ENCODE data around the gene RTEL1.

Gene RTEL1

DNA sequence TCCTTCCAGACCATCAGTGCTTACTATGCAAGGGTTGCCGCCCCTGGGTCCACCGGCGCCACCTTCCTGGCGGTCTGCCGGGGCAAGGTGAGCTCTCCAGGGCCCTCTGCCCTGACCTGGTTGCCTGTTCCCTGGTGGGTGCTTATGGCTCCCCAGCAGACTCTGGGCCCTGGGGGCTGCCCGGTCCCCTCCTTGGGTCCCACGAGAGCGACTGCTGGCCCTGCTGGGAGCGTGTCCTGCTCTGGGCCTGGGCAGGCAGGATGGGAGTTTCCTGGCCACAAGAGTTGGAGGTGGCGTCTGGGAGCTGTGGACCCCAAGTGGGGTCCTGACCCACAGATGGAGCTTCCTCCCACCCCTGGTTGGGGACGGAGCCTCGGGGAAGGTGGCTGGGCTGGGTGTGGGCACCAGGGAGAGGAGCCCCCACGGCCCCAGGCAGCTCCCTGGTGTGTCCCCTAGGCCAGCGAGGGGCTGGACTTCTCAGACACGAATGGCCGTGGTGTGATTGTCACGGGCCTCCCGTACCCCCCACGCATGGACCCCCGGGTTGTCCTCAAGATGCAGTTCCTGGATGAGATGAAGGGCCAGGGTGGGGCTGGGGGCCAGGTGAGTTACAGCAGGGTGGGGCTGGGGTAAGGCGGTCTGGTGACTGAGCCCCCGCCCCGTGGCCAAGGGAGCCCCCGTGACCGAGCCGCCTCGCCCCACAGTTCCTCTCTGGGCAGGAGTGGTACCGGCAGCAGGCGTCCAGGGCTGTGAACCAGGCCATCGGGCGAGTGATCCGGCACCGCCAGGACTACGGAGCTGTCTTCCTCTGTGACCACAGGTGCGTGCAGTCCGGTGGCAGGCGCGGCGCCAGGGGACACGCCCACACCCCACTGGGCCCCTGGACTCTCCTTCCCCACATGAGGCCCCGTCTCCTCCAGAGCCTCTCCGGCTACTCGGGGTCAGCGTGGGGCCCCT lies 31.2 kb downstream of the RTEL1 start:
- DNase-seq (ENCODE audit: low spot score) = no peak

DNA sequence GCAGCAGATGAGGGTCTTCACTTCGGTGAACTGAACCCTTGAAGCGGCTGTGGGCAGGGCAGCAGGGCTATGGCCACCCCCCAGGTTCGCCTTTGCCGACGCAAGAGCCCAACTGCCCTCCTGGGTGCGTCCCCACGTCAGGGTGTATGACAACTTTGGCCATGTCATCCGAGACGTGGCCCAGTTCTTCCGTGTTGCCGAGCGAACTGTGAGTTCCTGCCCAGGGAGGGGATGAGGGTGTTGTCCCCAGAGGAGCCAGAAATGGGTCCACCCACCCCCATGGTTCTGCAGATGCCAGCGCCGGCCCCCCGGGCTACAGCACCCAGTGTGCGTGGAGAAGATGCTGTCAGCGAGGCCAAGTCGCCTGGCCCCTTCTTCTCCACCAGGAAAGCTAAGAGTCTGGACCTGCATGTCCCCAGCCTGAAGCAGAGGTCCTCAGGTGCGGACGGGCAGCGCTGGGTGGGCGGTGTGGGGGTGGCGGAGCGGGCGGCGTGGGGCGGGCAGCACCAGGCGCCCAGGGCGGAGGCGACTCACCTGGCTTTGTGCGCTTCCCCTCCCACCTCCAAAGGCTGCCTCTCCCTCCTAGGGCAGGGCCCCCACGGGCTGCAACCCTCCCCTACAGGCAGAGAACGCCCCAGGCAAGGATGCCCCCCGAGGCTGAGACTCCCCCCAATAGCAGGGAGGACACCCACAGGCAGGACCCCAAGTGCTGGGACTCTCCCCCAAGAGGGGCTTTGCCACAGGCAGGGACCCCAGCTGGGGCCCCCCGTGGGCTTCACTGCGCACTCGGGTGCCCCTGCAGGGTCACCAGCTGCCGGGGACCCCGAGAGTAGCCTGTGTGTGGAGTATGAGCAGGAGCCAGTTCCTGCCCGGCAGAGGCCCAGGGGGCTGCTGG lies 32.1 kb downstream of the RTEL1 start:
- DNase-seq (ENCODE audit: low spot score) = no peak

DNA sequence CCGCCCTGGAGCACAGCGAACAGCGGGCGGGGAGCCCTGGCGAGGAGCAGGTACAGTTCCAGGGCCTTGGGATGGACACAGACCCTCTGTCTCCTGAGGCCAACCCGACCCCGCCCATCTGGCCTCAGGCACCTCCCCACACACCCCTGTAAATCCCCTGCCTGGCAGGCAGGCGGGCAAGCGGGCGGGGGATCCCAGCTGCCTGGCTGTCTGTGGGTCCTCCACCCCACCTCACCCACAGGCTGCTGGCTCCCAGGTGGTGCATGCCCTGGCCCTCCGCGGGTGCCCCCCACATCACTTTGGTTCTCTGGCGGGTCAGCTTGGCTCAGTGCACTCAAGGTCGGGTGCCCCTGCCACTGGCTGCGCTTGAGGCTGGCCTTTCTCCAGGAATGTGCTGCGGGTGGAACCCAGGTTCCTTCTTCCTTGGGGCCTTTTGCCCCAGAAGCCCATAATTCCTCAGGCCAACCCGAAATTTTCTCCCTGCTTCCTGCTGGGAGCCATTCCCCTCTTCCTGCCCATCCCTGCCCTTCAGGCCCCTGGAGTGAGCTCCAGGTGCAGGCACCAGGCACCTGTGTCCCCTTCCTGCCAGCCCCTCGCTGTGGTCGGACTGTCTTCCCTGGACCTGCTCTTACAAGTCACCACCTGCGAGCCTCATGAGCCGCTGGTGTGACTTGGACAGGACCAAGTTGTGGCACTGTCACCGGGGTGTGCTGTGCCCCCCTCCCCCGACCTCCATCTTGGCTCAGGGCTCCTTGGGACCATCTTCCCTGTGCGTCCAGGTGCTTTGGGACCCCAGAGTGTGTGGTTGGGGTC lies 33.0 kb downstream of the RTEL1 start:
- no peak for DNase-seq (ENCODE audit: low spot score)

DNA sequence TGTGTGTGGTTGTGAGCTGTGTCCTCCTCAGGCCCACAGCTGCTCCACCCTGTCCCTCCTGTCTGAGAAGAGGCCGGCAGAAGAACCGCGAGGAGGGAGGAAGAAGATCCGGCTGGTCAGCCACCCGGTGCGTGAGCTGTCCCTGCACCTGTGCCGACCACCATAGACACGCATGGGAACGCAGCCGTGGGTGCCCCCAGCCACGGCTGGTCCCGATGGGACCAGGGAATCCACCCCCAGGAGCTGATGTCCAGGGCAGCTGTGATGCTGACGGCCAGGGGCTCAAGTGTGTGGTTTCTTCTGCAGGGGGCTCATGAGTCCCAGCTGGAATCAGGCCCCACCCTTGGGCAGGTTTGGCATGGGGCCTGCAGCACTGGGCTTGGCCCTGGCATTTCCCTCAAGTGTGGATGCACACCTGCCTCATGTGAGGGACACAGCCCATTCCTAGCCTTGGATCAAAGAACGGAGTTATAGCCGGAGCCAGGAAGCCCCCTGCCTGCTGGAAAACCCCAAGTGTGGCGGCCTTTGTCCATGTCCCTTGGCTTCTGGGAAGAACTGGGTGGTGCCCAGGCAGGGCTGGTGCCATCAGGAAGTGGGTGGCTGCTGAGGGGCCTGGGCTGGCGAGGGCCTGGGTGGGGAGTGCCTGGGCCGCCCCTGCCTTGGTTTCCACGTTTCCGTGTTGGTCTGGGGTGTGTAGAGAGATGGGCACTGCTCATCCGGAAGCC lies 33.8 kb downstream of the RTEL1 start:
- DNase-seq (ENCODE audit: low spot score) = no peak

DNA sequence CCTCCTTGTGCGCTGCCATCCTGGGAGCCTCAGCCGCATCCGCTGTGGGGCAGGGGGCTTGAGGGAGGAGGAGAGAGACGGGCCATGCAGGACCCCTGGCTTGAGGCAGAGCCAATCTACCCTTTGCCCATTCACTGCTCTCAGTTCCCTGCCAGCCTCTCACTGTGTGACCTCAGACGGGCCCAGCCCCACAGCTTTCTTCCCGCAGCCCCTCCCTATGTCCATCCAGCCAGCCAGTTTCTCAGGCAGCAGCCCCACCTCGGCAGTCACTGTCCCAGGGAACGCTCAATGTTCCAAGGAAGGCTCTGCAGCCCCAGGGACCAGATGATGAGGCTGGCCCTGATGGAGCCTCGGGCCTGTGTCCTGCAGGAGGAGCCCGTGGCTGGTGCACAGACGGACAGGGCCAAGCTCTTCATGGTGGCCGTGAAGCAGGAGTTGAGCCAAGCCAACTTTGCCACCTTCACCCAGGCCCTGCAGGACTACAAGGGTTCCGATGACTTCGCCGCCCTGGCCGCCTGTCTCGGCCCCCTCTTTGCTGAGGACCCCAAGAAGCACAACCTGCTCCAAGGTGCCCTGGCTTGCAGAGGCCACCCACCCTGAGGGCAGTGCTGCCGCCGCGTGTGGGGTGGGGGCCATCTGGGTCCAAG lies 34.4 kb downstream of the RTEL1 start:
- DNase-seq (ENCODE audit: low spot score) = no peak

DNA sequence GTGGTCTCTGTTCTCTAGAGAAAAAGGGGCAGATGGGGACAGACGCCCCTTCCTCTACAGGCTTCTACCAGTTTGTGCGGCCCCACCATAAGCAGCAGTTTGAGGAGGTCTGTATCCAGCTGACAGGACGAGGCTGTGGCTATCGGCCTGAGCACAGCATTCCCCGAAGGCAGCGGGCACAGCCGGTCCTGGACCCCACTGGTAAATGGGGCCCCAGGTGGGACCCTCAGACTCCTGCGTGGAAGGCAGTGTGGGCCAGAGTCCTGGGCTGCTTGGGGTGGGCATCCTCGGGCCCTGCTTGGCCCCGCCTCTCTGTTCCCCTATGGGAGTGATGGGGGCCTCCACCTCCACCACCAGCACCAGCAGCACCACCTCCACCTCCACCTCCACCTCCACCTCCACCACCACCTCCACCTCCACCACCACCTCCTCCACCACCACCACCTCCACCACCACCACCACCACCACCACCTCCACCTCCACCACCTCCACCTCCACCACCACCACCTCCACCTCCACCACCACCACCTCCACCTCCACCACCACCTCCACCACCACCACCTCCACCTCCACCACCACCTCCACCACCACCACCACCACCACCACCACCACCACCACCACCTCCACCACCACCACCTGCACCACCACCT lies 35.1 kb downstream of the RTEL1 start:
- no peak for DNase-seq (ENCODE audit: low spot score)

DNA sequence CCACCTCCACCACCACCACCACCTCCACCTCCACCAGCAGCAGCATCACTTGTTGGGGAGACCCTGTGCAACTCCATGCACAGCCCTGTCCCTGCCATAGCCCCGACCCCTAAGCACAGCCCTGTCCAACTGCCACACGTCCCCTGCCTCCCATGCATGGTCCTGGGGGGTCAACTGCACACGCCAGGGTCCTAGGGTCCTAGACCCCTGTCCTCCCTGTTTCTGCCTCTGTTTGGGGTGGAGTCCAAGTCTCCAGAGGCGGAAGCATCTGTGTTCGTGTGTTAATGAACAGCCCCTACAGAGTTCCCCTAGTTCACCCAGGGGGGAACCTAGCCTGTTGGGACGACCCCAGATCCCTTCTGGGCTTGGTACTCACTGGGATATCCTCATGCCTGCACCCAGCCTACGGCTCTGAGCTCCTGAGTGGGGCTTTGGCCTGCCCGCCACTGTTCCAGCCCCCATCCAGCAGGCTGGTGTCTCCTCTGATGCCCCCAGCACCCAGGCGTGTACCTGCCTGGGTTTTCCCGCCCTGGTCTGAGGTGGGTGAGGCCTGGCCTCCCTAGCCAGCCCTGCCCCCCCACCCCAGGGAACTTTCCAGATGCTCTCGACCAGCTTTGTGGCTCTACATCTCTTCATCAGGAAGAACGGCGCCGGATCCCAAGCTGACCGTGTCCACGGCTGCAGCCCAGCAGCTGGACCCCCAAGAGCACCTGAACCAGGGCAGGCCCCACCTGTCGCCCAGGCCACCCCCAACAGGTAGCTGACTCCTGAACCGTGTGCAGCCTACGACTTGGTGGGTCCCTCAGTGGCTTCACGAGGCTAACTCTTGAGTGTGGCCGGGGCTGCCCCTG lies 35.8 kb downstream of the RTEL1 start:
- DNase-seq (ENCODE audit: low spot score) = no peak

DNA sequence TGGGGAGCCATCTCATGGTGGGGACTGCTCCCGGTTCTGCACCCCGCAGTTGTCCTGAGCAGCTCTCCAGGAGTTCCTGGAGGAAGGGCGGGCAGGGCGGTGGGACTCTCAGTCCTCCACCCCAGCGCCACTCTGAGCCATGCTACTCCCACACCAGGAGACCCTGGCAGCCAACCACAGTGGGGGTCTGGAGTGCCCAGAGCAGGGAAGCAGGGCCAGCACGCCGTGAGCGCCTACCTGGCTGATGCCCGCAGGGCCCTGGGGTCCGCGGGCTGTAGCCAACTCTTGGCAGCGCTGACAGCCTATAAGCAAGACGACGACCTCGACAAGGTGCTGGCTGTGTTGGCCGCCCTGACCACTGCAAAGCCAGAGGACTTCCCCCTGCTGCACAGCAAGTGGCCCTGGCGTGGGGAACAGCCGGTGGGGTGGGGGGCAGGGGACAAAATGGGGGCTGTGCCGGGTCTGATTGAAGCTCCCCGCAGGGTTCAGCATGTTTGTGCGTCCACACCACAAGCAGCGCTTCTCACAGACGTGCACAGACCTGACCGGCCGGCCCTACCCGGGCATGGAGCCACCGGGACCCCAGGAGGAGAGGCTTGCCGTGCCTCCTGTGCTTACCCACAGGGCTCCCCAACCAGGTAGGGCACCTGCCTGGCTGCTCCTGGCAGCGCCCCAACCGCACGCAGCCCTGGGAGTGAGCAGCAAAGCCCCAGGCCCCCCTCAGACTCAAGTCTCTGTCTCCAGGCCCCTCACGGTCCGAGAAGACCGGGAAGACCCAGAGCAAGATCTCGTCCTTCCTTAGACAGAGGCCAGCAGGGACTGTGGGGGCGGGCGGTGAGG lies 36.7 kb downstream of the RTEL1 start:
- no peak for DNase-seq (ENCODE audit: low spot score)

DNA sequence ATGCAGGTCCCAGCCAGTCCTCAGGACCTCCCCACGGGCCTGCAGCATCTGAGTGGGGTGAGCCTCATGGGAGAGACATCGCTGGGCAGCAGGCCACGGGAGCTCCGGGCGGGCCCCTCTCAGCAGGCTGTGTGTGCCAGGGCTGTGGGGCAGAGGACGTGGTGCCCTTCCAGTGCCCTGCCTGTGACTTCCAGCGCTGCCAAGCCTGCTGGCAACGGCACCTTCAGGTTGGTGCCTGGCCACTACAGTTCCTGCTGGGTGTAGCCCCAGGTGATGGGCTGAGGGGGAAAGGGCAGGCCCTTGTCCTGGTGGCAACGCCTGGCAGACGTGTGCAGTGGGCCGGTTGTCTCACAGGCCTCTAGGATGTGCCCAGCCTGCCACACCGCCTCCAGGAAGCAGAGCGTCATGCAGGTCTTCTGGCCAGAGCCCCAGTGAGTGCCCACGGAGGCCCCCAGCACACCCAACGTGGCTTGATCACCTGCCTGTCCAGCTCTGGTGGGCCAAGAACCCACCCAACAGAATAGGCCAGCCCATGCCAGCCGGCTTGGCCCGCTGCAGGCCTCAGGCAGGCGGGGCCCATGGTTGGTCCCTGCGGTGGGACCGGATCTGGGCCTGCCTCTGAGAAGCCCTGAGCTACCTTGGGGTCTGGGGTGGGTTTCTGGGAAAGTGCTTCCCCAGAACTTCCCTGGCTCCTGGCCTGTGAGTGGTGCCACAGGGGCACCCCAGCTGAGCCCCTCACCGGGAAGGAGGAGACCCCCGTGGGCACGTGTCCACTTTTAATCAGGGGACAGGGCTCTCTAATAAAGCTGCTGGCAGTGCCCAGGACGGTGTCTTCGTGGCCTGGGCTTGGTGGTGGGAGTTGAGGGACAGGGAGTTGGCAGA lies 37.6 kb downstream of the RTEL1 start:
- no peak for DNase-seq (ENCODE audit: low spot score)

DNA sequence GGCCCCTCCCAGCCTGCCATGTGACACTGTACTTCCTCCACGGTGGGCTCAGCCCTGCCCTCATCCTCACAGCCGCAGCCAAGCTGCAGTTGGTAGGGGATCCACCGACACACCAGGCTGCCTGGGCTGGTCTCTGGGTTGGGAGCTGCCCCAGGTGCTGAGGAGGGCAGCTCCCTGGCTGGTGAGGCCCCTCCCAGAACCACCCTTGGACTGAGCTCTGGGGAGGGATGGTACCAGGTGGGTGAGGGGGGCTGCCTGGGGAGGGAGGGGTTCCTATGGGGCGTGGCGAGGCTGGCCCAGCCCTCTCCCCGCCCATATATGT lies 38.2 kb downstream of the RTEL1 start:
- DNase-seq (ENCODE audit: low spot score) = peak; percentile 13

DNA sequence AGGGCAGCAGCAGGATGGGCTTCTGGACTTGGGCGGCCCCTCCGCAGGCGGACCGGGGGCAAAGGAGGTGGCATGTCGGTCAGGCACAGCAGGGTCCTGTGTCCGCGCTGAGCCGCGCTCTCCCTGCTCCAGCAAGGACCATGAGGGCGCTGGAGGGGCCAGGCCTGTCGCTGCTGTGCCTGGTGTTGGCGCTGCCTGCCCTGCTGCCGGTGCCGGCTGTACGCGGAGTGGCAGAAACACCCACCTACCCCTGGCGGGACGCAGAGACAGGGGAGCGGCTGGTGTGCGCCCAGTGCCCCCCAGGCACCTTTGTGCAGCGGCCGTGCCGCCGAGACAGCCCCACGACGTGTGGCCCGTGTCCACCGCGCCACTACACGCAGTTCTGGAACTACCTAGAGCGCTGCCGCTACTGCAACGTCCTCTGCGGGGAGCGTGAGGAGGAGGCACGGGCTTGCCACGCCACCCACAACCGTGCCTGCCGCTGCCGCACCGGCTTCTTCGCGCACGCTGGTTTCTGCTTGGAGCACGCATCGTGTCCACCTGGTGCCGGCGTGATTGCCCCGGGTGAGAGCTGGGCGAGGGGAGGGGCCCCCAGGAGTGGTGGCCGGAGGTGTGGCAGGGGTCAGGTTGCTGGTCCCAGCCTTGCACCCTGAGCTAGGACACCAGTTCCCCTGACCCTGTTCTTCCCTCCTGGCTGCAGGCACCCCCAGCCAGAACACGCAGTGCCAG lies 38.7 kb downstream of the RTEL1 start, which contains the start of gene TNFRSF6B:
TSS of gene TNFRSF6B (plus strand) at position 25 of the 729 bp plus-strand sequence. CDS start at position 141, 116 bp downstream.
- DNase-seq (ENCODE audit: low spot score) = no peak

DNA sequence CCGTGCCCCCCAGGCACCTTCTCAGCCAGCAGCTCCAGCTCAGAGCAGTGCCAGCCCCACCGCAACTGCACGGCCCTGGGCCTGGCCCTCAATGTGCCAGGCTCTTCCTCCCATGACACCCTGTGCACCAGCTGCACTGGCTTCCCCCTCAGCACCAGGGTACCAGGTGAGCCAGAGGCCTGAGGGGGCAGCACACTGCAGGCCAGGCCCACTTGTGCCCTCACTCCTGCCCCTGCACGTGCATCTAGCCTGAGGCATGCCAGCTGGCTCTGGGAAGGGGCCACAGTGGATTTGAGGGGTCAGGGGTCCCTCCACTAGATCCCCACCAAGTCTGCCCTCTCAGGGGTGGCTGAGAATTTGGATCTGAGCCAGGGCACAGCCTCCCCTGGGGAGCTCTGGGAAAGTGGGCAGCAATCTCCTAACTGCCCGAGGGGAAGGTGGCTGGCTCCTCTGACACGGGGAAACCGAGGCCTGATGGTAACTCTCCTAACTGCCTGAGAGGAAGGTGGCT lies 39.3 kb downstream of the RTEL1 start:
- no peak for DNase-seq (ENCODE audit: low spot score)

DNA sequence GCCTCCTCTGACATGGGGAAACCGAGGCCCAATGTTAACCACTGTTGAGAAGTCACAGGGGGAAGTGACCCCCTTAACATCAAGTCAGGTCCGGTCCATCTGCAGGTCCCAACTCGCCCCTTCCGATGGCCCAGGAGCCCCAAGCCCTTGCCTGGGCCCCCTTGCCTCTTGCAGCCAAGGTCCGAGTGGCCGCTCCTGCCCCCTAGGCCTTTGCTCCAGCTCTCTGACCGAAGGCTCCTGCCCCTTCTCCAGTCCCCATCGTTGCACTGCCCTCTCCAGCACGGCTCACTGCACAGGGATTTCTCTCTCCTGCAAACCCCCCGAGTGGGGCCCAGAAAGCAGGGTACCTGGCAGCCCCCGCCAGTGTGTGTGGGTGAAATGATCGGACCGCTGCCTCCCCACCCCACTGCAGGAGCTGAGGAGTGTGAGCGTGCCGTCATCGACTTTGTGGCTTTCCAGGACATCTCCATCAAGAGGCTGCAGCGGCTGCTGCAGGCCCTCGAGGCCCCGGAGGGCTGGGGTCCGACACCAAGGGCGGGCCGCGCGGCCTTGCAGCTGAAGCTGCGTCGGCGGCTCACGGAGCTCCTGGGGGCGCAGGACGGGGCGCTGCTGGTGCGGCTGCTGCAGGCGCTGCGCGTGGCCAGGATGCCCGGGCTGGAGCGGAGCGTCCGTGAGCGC lies 39.9 kb downstream of the RTEL1 start:
- DNase-seq (ENCODE audit: low spot score) = no peak

DNA sequence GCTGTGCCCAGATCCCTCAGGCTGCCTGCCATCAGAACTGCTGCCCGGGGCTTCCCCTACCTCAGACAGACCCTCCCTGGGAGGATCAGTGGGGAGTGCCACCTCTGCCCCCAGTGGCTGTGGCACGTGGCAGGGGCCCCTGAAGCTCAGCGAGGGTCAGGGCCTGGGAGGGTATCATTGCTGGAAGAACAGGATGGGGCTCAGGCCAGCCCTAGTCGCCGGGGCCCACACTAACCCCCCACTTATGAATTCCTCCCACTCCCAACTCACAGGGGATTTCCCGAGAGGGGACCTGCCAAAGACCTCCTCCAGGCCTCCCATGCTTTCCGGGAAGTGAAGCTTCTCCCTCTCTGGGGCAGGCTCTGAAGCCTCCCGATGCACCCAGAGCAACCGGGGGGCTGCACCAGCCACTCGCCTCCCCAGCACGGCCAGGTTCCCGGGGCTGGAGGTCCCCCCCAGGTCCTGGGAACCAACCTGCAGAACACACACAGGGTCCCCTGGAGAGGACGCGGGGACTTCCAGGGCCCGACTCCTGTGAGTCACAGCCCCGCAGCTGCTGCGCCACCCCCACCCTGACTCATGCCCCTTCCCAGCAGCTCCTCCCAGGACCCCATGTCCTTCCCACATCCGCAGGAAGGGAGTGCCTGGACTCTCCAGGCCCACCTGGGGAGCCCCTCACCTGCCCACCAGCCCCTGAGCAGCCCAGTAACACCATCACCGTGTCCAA lies 40.8 kb downstream of the RTEL1 start:
- DNase-seq (ENCODE audit: low spot score) = peak; percentile 44

Measured in CD4-positive, alpha-beta T cell treated with Interleukin-15 for 4 hours (primary cell).